Fibroblast of skin of left quadriceps (primary cell): ENCODE measurements around the gene TMEM245.

ENCODE experiments used
- DNase-seq, 2 experiments: peaks; one replicate each; pipeline ENCODE4 v3.0.0-alpha.2; 2013; ENCODE audit warnings: low read depth in 2 of 2

The TMEM245 gene

GRCh38 chr9:109027176-109027575 lies 92.6 kb downstream of the TMEM245 start:
- DNase-seq: no peak

- DNase-seq: no peak
Measured at GRCh38 chr9:109026306-109026705, 93.4 kb downstream of the TMEM245 start.

- DNase-seq: no peak
Measured at GRCh38 chr9:109022873-109023272, 96.9 kb downstream of the TMEM245 start.

GRCh38 chr9:109020581-109021511 lies 98.9 kb downstream of the TMEM245 start:
- DNase-seq: no peak

GRCh38 chr9:109020113-109020512 lies 99.6 kb downstream of the TMEM245 start:
- no peak for DNase-seq

GRCh38 chr9:109019420-109019819 lies 100.3 kb downstream of the TMEM245 start:
- DNase-seq: no peak

GRCh38 chr9:109017493-109017892 lies 102.3 kb downstream of the TMEM245 start:
- DNase-seq: no peak

GRCh38 chr9:109017061-109017460 lies 102.7 kb downstream of the TMEM245 start:
- no peak for DNase-seq

GRCh38 chr9:109016132-109016531 lies 103.6 kb downstream of the TMEM245 start:
- DNase-seq: no peak

- no peak for DNase-seq
Measured at GRCh38 chr9:109014608-109015280, 105.0 kb downstream of the TMEM245 start.

GRCh38 chr9:109013679-109014607 lies 105.8 kb downstream of the TMEM245 start:
- DNase-seq: peak; percentile 61 to 63

GRCh38 chr9:109012876-109013678 lies 106.7 kb downstream of the TMEM245 start, which contains the start of gene CTNNAL1:
CTNNAL1 (minus strand) TSS chr9:109013499; CDS start chr9:109013442, 57 bp downstream.
- peak; percentile 70 to 71 for DNase-seq

- peak; percentile 85 to 86 for DNase-seq
Measured at GRCh38 chr9:109012009-109012875, 107.5 kb downstream of the TMEM245 start.

- DNase-seq: no peak
Measured at GRCh38 chr9:109011231-109011671, 108.5 kb downstream of the TMEM245 start.

GRCh38 chr9:109010746-109011145 lies 109.0 kb downstream of the TMEM245 start:
- peak in 1 of 2 experiments; percentile 27 for DNase-seq

- no peak for DNase-seq
Measured at GRCh38 chr9:109005678-109006077, 114.1 kb downstream of the TMEM245 start.

- no peak for DNase-seq
Measured at GRCh38 chr9:109003116-109003515, 116.6 kb downstream of the TMEM245 start.

GRCh38 chr9:109002141-109002540 lies 117.6 kb downstream of the TMEM245 start:
- DNase-seq: no peak

GRCh38 chr9:109001275-109001676 lies 118.5 kb downstream of the TMEM245 start:
- peak; percentile 60 to 71 for DNase-seq

- no peak for DNase-seq
Measured at GRCh38 chr9:108997112-108997511, 122.6 kb downstream of the TMEM245 start.
